Stimulated activated CD8-positive, alpha-beta memory T cell treated with anti-CD3 and anti-CD28 coated beads, Interleukin-15, amount 100 ng/mL, for 1 hour (primary cell): Measurements from ENCODE around the gene HOXA7.

Experiments
- DNase-seq: peaks from one replicate; pipeline ENCODE4 v3.0.0-alpha.2; 2020; ENCODE audit warnings: low read depth

The HOXA7 gene

DNA sequence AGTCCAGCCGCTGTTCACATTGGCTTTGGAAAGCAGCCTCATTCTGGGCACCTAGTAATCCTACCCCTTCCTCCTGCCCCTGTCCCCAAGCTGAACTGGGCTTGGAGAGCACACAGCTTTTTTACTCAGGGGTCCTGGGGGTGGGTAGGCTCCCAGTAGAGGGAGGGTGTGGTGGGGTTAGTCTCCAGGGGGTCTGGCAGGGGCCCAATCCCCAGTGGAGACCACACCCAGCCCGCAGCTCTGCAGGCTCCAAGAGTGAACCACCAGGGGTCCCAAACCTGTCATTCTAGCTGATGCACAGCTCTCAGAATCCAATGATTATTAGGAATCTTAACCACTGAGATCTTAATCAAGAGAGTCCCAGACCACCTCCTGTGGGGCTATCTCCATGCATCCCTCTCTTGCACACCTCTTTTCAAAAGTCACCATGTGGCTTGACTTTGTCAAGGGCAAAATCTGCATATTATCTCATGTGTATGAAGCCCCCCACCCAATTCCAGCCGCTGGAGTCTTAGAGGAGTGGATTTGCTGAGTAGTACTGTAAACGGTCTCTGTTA is 25.9 kb upstream of the HOXA7 start:
- DNase-seq, result no peak

DNA sequence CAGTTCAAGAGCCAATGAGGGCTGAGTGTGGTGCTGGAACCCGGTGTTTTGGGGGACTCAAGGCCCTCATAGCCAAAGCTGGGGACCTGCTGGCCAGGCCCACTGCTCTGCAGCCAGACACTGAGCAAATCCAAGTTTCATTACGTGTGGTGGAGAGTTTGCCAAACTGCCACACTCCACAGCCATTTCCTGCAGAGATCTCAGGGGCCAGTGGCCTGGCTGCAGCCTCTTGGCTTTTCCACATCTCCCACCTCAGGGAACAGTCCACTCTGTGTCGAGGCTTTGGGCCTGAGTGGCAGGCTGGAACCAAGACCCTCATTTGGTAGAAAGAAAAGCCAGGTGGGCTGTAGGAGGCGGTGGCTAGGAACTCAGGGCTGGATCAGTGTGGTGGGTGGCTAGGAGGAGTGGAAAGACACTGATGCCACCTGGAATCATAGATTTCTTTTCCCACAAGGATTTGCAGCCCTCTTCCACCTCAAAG is 25.4 kb upstream of the HOXA7 start:
- DNase-seq, result no peak

DNA sequence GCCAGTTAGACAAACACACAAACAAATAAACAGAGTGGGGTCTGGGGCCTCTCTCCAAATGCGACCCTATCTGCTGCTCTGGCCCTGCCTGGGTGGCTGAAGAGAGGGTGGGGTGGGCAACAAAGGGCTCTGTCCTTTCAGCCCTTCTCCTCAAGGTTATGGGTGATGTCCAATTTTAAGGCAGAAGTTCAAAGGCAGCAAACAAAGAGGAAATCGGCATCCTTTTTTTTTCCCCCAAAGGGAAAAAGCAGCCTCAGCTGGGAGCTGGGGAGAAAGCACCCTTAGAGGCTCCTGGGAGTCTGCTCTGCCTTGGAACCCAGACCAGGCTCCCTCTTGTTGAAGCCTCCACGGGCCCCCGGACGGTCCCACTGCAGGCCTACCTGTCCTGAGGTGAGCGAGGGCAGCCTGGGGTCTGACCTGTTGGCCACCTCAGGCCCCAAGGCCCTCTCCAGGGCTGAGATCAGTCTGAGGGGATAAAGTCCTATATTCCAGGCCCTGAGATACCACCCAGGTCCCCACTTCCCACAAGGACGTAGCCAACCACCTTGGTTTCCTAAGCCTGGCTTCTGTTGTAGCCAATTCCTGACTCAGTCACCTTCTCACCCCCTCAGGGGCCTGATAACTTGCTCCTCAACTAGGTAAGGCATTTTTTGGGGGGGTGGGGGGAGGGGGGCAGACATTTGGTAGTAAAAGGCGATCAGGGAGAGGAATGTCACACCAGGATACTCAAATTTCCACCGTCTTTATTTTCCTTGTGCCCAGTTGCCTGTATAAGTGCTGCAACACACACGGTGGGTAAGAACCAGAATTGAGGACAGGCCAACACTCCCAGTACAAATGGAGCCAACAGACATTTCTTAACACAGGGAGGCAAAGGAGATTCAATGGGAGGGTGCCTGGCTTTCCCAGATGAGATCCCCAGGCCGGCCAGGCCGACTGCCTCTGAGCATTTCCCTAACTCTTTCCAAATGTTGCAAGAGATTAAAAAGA is 24.3 kb upstream of the HOXA7 start:
- DNase-seq, result no peak

DNA sequence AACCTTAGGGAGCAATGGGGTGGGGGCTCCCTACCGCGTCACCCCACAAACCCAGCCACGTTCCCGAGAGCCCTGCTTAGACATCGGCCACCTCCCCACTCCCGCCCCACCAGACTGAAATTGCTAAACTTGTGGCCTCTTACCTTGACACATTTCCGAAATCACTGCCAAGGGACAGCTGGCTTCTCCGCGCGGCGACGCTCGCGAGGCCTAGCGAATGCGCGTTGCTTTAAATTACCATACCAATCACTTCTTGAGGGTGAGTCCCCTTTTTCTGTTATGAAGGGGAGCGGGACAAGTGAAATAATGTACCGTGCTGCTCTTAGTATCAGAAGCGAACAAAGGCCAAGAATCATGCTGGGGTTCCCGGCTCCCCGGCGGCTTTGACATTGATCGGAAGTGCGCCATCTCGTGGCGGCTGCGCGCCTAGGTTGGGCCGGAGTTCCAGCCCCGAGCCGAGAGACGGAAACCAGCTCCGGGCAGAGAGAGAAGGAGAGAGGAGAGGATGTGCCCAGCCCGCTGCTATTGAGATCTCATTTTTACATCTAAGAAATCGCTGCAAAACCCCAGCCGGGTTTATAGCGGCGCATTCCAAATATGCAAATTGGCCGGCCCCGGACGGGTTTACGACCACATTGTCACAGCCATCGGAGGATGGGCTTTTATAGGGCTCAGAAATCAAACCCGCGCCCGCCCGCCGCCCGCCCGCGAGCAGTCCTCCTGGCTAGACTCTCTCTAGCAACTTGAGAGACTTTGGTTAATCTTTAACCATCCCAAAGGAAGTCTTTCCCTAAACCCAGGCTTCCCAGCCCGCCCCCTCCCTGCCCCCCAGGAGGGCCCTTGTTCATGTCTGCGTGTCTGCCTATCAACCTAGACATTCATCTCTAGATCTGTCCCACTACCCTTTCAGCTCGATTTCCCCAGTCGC is 23.3 kb upstream of the HOXA7 start:
- DNase-seq, result no peak

DNA sequence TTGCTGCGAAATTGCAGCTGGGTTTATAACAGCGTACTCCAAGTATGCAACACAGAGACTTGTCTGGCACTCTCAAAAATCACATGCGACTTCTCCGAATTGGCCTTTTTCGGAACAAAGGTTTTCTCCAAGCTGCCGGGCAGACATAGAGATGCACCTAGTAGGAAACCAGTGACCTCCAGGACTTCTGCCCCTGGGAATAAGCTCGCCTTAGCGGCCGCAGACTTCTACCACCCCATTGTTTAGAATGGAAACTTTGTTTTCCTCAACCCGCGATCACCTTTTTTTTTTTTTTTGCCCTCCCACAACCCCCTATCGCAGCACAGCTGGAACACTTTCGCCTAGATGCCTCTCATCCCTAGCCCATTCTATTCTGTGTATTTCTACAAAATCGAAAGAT is 22.6 kb upstream of the HOXA7 start:
- DNase-seq, result no peak

DNA sequence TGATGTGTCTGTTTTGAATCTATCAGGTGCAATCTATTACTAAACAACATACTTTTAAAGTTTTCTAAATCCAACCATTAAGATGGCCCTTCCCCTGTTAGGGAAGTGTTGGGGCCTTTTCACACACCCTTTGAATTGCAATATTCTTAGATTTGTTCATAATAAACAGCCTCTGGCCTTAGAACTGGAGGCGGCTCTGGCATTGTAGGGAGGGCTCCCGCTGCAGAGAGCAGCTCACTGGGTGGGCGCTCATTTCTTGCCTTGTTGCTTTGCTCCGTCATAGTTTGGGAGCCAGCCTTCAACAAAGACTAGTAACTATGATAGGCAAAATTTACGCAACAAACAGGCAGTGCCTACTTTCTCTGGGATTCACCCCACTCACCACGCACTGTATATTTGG is 21.9 kb upstream of the HOXA7 start:
- no peak for DNase-seq

DNA sequence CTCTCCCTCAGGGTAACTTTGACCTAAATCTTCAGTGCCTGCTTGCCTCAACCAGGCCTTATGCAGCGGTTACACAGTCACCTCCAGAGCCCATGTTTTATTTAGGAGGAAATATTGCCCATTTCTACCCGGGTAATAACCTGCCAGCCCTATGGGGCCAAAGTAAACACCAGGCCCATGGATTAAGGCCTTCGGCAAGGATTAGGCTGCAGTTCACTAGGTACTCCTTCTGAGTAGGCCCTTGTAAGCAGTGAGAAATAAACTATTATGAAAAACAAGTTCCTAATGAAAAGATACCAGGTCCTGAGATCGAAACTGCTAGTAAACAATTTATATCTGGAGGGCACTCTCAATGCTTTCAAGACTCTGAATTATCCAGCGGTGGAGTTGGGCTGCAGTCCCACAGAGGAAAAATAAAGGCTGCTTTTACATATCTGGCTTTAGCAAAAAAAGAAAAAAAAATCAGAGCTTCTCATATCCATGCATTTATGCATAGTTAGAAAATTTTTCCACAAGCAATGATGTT is 21.4 kb upstream of the HOXA7 start:
- DNase-seq, result no peak

DNA sequence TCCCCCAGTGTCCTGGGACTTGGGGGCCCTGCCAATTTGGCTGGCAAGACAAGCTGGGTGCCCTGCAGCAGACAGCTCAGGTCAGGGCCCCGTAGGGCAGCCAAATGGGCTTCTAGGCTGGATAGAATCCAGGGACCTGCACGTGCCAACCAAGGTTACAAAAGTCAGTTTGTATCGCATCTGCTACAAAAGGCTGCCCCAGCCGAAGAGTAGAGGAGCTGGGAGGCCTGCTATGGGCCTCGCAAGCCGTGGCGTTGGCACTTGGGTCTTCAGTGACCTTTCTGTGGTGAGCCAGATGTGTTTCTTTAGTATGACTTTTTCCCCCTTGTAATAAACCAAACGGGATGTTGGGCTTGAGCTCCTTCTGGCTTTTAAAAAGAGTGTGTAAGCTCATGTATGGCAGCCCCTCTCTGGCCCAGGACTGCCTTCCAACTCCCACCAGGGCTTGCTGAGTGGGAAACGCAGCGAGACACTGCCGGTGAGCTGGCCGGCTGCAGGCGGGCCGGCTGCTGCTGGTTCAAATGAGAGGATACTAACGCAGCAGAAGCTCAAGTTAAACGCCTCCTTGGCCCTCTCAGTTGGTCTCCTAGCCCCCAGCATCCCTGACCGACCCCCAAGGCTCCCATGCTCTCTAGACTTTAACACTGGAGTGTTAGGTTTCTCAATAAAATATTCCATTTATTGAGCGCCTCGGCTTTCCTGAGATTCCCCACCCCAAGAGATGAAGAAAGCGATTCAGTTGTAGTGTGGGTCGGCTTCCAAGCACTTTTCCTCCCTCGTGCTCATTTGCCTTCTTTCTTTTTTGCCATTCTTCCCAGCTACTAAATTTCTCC is 20.7 kb upstream of the HOXA7 start:
- DNase-seq, result no peak

DNA sequence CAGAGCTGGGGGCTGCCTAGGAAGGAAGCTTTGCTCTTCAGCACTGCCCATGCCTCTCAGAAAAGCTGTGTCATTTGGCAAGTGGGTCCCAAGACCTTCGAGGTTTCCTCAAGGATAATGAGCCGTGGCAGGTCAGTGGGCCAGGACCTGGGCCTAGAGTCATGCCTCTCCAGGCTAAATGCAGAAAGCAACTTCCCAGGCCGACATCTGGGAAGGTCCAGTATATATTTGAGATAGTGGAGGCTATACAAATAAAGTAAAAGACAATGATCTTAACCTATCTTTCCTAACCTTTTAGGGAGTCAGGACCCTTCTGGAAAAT is 20.0 kb upstream of the HOXA7 start:
- DNase-seq, result no peak

DNA sequence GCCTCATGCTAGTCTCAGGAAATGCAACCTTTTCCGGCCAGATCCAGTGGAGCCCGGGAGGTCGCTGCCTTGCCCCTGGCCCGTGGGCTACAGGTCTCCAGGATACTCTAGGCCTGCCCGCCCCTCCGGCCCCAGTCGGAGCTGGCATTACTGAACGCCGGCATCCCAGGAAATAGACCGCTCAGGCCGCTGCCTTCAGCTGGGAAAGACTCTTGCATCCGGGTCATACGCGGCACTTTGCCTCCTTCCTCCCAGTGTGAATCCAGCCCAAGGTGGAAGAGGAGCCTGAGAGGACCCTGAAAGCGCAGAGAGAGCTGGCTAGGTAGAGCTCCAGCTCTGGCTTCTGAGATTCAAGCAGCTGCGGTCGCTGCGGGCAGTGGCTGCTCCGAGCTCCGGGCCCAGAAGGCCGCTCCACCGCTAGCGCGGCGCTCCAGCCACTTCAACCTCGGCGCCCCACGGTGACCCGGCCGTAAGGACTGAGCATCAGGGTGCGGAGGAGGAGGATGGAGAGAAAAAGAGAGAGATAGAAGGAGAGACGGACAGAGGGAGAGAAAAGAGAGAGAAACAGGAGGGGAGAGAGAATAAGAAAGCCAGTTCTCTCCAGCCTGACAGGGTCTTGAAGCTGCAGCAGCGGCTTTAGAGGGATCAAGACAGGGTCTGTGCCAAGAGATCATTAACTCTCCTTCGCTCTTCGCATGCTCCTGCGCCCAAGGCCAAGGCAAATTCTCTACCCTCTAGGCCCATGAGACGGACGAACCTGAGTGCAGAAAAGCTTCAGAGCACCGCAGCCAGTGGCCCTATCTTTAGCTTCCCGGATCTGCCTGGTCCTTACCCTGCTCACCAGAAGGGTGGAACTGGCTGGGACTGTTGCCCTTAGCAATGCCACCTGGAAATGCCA is 19.4 kb upstream of the HOXA7 start:
- no peak for DNase-seq

DNA sequence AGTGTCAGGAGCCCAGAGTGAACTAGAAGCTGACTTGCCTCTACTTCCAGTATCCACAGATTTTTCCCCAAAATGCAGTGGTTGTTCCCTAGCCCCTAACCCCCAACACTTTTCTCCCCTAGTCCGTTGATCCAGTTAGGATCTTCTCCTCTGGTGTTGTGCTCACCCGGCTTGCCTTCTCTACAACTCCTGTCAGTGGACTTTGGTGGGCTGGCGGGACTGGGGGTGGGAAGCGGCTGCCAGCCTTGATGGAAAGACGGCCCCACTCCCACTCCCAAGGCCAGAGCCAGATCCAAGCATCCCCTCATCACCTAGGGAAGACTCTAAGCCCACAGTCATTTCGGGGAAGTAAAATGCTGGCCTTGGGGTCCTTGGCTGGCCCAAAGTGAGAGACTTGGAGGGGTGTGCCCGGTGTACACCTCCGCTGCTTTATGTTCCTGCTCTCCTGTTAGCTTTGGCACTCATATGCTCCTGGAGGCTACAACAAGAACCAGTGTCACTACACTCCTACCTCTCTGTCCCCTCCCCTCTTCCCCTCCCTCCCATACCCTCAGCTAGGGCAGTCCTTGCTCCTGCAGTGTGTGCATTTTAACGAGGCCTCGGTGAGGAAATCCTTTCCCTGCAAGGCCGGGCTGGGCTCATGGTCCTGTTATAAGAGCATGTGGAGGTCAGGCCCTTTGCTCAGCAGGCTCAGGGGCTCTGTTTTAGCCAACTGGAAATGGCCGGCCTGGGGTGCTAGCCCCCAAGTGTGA is 18.6 kb upstream of the HOXA7 start:
- DNase-seq, result no peak

DNA sequence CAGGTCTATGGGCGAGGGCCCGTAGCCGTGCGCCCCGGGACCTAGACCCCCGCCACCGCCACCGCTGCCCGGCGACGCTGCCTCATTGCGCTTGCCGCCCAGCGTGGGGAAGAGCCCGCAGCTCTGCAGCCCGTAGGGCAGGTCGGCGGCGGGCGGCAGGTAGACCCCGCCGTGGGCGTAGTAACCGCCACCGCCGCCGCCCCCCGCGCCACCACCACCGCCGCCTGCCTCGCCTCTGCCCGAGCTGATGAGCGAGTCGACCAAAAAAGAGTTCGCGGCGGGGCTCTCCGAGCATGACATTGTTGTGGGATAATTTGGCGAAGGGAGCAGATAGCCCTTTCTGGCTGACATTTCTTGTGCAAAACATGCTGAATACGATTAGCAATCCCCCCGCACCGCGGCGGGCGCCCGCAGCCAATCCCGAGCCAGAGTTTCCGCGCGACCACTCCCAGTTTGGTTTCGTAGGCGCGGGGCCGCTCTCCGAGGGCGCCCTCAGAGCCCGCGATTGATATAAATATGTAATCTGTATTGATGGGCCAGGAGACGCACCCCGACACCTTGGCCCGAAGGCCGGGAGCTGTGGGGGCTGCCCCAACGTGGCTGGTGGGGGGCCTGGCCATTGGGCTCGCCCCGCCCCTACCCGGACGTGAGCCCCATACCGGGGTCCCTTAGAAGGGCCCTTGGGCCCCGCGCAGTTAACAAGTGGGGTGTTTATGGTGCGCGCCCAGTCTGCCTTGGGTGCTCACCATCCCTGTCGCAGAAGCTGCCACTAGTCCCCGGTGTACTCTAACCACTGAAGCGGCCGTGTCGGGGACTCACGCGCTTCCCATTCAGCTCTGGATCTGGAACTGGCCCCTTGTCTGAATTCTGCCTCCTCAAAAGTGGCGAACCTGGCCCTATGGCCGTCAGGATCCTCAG is 17.7 kb upstream of the HOXA7 start, which contains the start of gene HOXA10:
Gene HOXA10, minus strand, starts transcription at position 365 of the 918 bp plus-strand sequence. Its CDS starts 14 bp downstream, at position 351.
- no peak for DNase-seq

DNA sequence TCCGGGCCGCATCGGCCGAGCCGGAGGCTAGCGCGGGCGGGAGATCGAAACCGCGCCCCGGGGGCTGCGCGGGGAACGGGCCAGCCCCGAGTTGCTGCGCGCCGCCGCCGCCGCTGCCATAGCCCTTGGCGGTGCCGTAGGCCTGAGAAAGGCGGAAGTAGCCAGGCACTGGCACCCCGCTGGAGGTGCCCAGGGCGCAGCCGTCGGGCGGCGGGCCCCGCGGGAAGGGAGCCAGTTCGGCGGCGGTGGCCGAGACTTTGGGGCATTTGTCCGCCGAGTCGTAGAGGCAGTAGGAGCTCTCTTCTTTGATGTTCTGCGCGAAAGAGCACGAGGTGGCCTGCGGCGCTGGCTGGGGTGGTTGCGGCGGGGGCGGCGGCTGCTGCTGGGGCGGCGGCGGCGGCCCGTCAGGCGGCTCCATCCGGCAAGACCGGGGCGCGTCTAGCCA is 17.1 kb upstream of the HOXA7 start:
- DNase-seq, result no peak

DNA sequence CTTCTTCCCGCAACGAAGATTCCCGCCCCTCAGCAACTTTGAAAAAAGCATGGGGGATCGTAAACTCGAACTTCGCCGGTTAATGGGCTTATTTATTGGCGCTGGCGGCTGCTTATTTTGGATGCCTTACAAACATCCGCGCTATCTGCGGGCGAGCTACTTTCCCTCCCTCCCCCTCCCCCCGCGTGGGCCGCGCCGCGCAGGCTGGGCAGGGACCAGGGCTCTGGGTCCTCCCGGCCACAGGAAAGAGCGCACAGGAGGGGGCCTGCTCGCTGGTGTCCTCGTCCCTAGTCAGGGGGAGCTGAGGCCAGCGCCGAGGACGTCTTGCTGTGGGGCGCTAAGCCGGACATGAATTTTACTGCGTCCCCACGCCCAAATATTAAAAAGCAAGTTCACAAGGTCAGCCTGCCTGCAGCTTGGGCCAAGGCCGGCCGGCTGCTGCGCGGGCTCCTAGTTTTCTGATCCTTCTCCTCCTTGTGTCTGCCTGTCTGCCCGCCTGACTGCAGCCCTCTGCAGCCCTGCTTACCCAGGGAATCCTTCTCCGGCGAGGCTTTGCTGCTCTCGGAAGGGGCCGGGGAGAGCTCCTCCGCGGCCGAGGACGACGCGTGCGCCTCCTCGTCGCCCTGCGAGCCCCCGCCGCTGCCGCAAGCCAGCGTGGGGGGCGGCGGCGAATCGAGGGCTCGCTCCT is 16.5 kb upstream of the HOXA7 start:
- no peak for DNase-seq

DNA sequence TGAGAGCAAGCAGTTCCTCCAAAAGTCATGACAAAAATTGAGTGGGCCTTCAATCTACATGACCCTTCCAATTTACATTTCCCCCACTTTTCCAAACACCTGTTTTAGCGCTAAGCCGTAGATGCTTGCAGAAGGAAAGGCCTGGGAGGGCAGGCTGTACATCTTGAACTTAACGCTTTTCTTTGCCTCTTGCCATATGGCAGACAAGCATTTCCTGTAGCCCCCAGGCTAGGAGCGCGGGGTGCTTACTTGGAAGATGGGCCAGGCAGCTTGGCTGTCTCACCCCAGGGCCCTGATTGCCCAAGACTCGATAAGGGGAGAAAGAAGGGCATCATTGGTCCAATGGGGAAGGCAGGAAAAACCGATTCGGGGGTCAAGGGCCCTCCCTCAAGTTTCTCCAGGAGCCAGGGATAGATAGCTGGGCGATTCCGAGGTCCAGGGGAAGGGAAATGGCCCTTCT is 15.9 kb upstream of the HOXA7 start:
- no peak for DNase-seq

DNA sequence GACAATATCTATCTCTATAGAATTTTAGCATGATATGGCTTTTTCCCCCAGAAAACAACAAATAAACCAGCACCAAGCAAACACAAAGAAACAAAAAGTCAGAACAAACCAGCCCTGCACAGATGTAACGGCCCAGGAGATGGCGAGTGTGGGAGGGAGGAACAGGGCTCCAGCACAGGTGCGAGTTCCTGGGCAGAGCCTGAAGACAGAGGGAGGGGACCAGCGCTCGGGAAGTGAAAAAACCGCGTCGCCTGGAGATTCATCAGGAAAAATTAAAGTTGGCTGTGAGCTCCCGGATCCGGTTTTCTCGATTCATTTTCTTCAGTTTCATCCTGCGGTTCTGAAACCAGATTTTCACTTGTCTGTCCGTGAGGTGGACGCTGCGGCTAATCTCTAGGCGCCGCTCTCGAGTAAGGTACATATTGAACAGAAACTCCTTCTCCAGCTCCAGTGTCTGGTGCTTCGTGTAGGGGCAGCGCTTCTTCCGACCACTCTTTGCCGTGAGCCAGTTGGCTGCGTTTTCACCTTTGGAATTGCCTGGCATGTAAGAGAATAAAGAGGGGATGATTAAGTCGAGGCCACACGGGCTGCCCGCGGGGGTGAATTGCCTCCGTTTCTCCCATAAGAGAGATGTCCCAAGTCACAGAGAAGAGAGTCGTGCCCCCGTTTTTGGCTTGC is 15.3 kb upstream of the HOXA7 start:
- DNase-seq, result no peak

DNA sequence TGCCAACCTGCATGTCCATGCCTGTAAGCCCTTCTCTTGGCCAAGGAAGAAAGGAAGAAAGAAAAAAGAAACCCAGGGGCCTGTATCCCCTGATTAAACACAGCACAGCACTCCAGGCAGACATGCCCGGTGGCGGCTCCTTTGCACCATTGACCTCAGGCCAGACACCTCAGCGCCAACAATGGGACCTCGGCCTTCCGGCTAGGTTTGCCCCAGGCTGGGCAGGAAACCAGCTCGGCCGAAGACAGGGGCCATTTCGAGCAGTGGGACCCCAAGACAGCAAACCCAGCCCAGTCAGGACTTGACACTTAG is 14.8 kb upstream of the HOXA7 start:
- no peak for DNase-seq
